Measurements from ENCODE around the gene DDTL.
"Not testable (repeated sequence)": the region's sequence is repeated elsewhere in the genome, so short reads cannot be mapped to it uniquely, and the experiment has no call there.

DDTL gene

GRCh38 chr22:23966568-23966967 lies at the start of gene DDTL:
DDTL (plus strand) TSS chr22:23966888; CDS start chr22:23966915, 27 bp downstream.
- H3K4me3 ChIP-seq, H3K27ac ChIP-seq: not testable (repeated sequence)

- H3K27ac ChIP-seq, H3K4me3 ChIP-seq: not testable (repeated sequence)
Measured at GRCh38 chr22:23920267-23920611, 46.4 kb upstream of the DDTL start.

GRCh38 chr22:23921586-23922201 lies 45.0 kb upstream of the DDTL start:
- not testable (repeated sequence) for H3K4me3 ChIP-seq, H3K27ac ChIP-seq

GRCh38 chr22:23922921-23923320 lies 43.8 kb upstream of the DDTL start:
- Histone ChIP-seq H3K27ac (no peak overlapping the region), H3K4me3 (no peak overlapping the region)

GRCh38 chr22:23925020-23925606 lies 41.6 kb upstream of the DDTL start:
- Histone ChIP-seq H3K4me3 (no peak overlapping the region), H3K27ac (no peak overlapping the region)

GRCh38 chr22:23926561-23926960 lies 40.1 kb upstream of the DDTL start:
- no peak overlapping the region for H3K27ac ChIP-seq
- H3K4me3 ChIP-seq, result no peak overlapping the region

- H3K4me3 ChIP-seq, result no peak overlapping the region
- H3K27ac ChIP-seq, result no peak overlapping the region
Measured at GRCh38 chr22:23938328-23939016, 28.2 kb upstream of the DDTL start.

- H3K27ac ChIP-seq, result no peak overlapping the region
- H3K4me3 ChIP-seq, result no peak overlapping the region
Measured at GRCh38 chr22:23939017-23939357, 27.7 kb upstream of the DDTL start.

- not testable (repeated sequence) for H3K4me3 ChIP-seq, H3K27ac ChIP-seq
Measured at GRCh38 chr22:23940166-23940565, 26.5 kb upstream of the DDTL start.

- not testable (repeated sequence) for H3K27ac ChIP-seq
Measured at GRCh38 chr22:23947391-23947790, 19.3 kb upstream of the DDTL start.

GRCh38 chr22:23949764-23950163 lies 16.9 kb upstream of the DDTL start:
- not testable (repeated sequence) for H3K4me3 ChIP-seq, H3K27ac ChIP-seq

More at GRCh38 chr22:23947391-23947790, 19.3 kb upstream of the DDTL start:
- H3K4me3 ChIP-seq, result not testable (repeated sequence)

GRCh38 chr22:23951383-23951782 lies 15.3 kb upstream of the DDTL start:
- H3K27ac ChIP-seq, H3K4me3 ChIP-seq: not testable (repeated sequence)

- H3K4me3 ChIP-seq, H3K27ac ChIP-seq: not testable (repeated sequence)
Measured at GRCh38 chr22:23952794-23953405, 13.8 kb upstream of the DDTL start.

- not testable (repeated sequence) for H3K4me3 ChIP-seq, H3K27ac ChIP-seq
Measured at GRCh38 chr22:23953485-23953884, 13.2 kb upstream of the DDTL start.

- H3K4me3 ChIP-seq, H3K27ac ChIP-seq: not testable (repeated sequence)
Measured at GRCh38 chr22:23954193-23954990, 12.3 kb upstream of the DDTL start.

- H3K27ac ChIP-seq, H3K4me3 ChIP-seq: not testable (repeated sequence)
Measured at GRCh38 chr22:23954991-23955305, 11.7 kb upstream of the DDTL start.

GRCh38 chr22:23955886-23956285 lies 10.8 kb upstream of the DDTL start:
- H3K4me3 ChIP-seq, H3K27ac ChIP-seq: not testable (repeated sequence)

- H3K4me3 ChIP-seq, H3K27ac ChIP-seq: not testable (repeated sequence)
Measured at GRCh38 chr22:23956301-23956900, 10.3 kb upstream of the DDTL start.

GRCh38 chr22:23961084-23961771 lies 5.5 kb upstream of the DDTL start, which contains the start of gene GSTT2B:
GSTT2B (minus strand) TSS chr22:23961195; CDS start chr22:23961131, 64 bp downstream.
- H3K27ac ChIP-seq, H3K4me3 ChIP-seq: not testable (repeated sequence)

Data from skin epidermis (tissue), 12 donors.